ENCODE data around the gene CA14. TPM values are rescaled to one million over a fixed set of nuclear protein-coding genes. Genes with fewer than 3 reads are reported as not detected.
A peak's percentile ranks its signal among the peaks of the same experiment; 100 is the strongest.

The CA14 gene
- total and polyA plus RNA-seq, 9 of the 15 experiments (the other 6 are each of a cell fraction or from before 2014, with no cell fraction given) = 0.13 to 0.57 (median 0.26) TPM; not detected in 1

DNA sequence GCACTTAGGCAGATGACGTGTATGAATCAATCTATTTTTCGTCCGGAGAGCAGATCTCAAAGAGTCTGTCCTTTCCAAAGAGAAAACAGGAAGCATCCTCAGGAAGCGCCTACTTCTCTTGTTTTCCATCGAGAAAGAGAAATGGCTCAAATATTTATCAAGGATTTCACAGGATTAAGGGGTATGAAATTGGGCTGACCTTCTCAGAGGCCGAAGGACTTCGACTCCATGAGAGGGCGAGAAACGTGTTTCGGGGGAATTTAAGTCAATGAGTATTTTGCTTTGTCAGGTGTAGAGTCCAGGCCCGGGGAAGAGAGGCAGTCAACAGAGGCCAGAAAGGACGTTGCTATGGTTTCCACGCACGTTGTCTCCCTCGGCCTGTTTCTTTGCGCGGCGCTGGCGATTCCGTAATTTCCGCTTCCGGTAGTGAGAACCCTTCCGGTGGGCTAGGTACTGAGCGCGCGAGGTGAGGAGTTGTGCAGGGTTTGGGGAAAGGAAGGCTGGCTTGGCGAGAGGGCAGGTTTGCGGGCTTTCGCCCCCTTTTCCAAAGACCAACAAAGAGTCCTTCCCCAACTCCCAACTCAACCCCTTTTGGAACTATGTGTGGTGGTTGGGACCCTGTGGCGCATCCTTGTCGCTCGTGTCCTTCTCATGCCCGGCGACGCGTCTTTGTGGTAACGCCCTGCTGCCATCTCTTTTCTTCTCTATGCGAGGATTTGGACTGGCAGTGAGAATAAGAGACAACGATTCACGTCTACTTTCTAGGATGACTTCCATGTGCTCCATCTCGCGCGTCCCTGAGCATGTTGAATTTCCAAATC, 36.1 kb downstream of the CA14 start, which contains the start of gene MRPS21 (continued):
- no peak for TF ChIP-seq ADNP (tag; IDR thresholded peaks at IDR 0.05)
- TF ChIP-seq GATAD2A (IDR thresholded peaks at IDR 0.05) = no peak
- no peak for TF ChIP-seq RBM22 (IDR thresholded peaks at IDR 0.05; ENCODE audit: low read depth, low read length, poor library complexity, severe bottlenecking)
- TF ChIP-seq, protein P1, sequence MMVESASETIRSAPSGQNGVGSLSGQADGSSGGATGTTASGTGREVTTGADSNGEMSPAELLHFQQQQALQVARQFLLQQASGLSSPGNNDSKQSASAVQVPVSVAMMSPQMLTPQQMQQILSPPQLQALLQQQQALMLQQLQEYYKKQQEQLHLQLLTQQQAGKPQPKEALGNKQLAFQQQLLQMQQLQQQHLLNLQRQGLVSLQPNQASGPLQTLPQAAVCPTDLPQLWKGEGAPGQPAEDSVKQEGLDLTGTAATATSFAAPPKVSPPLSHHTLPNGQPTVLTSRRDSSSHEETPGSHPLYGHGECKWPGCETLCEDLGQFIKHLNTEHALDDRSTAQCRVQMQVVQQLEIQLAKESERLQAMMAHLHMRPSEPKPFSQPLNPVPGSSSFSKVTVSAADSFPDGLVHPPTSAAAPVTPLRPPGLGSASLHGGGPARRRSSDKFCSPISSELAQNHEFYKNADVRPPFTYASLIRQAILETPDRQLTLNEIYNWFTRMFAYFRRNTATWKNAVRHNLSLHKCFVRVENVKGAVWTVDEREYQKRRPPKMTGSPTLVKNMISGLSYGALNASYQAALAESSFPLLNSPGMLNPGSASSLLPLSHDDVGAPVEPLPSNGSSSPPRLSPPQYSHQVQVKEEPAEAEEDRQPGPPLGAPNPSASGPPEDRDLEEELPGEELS (CRISPR knock-in tag; IDR thresholded peaks at IDR 0.05; ENCODE audit: borderline replicate concordance) = 0 out of 2 replicates have a peak, but pooled peaks have one; percentile 15
- TF ChIP-seq KHSRP (IDR thresholded peaks at IDR 0.05) = no peak
- TF ChIP-seq ATF1 (CRISPR knock-in tag; IDR thresholded peaks at IDR 0.05) = no peak
- peak; percentile 94 for TF ChIP-seq ATF1 (tag; IDR thresholded peaks at IDR 0.05)
- no peak for TF ChIP-seq RFX7 (CRISPR knock-in tag; IDR thresholded peaks at IDR 0.05)
- TF ChIP-seq SETDB1 (IDR thresholded peaks at IDR 0.05; ENCODE audit: low read length) = no peak
- TF ChIP-seq, protein P2, sequence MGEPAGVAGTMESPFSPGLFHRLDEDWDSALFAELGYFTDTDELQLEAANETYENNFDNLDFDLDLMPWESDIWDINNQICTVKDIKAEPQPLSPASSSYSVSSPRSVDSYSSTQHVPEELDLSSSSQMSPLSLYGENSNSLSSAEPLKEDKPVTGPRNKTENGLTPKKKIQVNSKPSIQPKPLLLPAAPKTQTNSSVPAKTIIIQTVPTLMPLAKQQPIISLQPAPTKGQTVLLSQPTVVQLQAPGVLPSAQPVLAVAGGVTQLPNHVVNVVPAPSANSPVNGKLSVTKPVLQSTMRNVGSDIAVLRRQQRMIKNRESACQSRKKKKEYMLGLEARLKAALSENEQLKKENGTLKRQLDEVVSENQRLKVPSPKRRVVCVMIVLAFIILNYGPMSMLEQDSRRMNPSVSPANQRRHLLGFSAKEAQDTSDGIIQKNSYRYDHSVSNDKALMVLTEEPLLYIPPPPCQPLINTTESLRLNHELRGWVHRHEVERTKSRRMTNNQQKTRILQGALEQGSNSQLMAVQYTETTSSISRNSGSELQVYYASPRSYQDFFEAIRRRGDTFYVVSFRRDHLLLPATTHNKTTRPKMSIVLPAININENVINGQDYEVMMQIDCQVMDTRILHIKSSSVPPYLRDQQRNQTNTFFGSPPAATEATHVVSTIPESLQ (CRISPR knock-in tag; IDR thresholded peaks at IDR 0.05) = no peak
- no peak for TF ChIP-seq ZNF175 (CRISPR knock-in tag; IDR thresholded peaks at IDR 0.05; ENCODE audit: low read depth)
- TF ChIP-seq TBP (optimal IDR thresholded peaks at IDR 0.05; ENCODE audit: low read depth, low read length) = peak; percentile 67
- TF ChIP-seq, protein P3, sequence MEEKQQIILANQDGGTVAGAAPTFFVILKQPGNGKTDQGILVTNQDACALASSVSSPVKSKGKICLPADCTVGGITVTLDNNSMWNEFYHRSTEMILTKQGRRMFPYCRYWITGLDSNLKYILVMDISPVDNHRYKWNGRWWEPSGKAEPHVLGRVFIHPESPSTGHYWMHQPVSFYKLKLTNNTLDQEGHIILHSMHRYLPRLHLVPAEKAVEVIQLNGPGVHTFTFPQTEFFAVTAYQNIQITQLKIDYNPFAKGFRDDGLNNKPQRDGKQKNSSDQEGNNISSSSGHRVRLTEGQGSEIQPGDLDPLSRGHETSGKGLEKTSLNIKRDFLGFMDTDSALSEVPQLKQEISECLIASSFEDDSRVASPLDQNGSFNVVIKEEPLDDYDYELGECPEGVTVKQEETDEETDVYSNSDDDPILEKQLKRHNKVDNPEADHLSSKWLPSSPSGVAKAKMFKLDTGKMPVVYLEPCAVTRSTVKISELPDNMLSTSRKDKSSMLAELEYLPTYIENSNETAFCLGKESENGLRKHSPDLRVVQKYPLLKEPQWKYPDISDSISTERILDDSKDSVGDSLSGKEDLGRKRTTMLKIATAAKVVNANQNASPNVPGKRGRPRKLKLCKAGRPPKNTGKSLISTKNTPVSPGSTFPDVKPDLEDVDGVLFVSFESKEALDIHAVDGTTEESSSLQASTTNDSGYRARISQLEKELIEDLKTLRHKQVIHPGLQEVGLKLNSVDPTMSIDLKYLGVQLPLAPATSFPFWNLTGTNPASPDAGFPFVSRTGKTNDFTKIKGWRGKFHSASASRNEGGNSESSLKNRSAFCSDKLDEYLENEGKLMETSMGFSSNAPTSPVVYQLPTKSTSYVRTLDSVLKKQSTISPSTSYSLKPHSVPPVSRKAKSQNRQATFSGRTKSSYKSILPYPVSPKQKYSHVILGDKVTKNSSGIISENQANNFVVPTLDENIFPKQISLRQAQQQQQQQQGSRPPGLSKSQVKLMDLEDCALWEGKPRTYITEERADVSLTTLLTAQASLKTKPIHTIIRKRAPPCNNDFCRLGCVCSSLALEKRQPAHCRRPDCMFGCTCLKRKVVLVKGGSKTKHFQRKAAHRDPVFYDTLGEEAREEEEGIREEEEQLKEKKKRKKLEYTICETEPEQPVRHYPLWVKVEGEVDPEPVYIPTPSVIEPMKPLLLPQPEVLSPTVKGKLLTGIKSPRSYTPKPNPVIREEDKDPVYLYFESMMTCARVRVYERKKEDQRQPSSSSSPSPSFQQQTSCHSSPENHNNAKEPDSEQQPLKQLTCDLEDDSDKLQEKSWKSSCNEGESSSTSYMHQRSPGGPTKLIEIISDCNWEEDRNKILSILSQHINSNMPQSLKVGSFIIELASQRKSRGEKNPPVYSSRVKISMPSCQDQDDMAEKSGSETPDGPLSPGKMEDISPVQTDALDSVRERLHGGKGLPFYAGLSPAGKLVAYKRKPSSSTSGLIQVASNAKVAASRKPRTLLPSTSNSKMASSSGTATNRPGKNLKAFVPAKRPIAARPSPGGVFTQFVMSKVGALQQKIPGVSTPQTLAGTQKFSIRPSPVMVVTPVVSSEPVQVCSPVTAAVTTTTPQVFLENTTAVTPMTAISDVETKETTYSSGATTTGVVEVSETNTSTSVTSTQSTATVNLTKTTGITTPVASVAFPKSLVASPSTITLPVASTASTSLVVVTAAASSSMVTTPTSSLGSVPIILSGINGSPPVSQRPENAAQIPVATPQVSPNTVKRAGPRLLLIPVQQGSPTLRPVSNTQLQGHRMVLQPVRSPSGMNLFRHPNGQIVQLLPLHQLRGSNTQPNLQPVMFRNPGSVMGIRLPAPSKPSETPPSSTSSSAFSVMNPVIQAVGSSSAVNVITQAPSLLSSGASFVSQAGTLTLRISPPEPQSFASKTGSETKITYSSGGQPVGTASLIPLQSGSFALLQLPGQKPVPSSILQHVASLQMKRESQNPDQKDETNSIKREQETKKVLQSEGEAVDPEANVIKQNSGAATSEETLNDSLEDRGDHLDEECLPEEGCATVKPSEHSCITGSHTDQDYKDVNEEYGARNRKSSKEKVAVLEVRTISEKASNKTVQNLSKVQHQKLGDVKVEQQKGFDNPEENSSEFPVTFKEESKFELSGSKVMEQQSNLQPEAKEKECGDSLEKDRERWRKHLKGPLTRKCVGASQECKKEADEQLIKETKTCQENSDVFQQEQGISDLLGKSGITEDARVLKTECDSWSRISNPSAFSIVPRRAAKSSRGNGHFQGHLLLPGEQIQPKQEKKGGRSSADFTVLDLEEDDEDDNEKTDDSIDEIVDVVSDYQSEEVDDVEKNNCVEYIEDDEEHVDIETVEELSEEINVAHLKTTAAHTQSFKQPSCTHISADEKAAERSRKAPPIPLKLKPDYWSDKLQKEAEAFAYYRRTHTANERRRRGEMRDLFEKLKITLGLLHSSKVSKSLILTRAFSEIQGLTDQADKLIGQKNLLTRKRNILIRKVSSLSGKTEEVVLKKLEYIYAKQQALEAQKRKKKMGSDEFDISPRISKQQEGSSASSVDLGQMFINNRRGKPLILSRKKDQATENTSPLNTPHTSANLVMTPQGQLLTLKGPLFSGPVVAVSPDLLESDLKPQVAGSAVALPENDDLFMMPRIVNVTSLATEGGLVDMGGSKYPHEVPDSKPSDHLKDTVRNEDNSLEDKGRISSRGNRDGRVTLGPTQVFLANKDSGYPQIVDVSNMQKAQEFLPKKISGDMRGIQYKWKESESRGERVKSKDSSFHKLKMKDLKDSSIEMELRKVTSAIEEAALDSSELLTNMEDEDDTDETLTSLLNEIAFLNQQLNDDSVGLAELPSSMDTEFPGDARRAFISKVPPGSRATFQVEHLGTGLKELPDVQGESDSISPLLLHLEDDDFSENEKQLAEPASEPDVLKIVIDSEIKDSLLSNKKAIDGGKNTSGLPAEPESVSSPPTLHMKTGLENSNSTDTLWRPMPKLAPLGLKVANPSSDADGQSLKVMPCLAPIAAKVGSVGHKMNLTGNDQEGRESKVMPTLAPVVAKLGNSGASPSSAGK (IDR thresholded peaks at IDR 0.05) = peak; percentile 88

Data from K562 (cell line).